Vagina (tissue), 2 donors: ENCODE data around the gene QARS1. TPM values are rescaled to one million over a fixed set of nuclear protein-coding genes. Genes with fewer than 3 reads are reported as not detected.

Experiments used
- DNase-seq, 2 donors: peaks; one replicate each; pipeline ENCODE4 v3.0.0-alpha.2; 2017; ENCODE audit errors: extremely low spot score in 2 of 2
- H3K27ac ChIP-seq: fragments of 200-600 bp; sonication (generic); one replicate; pipeline ENCODE4 v1.5.1; 2019
- H3K27me3 ChIP-seq: fragments of 200-600 bp; sonication (generic); one replicate; pipeline ENCODE4 v1.5.1; 2019
- H3K36me3 ChIP-seq, 2 donors: fragments of 200-600 bp; sonication (generic); one replicate each; pipeline ENCODE4 v1.5.1; 2017 to 2019
- H3K4me1 ChIP-seq: fragments of 200-600 bp; sonication (generic); one replicate; pipeline ENCODE4 v1.5.1; 2019
- H3K4me3 ChIP-seq, 2 donors: fragments of 200-600 bp; sonication (generic); 1 replicate in 1 of 2; 2 replicates in 1 of 2; pipeline ENCODE4 v1.5.1; 2016 to 2019
- H3K9me3 ChIP-seq: fragments of 200-600 bp; sonication (generic); one replicate; pipeline ENCODE4 v1.5.1; 2019
- CTCF ChIP-seq, 3 experiments: fragments of 450-650 bp in 2 of 3; fragments of 200-600 bp in 1 of 3; sonication (generic) in 1 of 3; IDR thresholded peaks; one replicate each; pipeline ENCODE4 v1.5.1; 2017 to 2019; ENCODE audit warnings: antibody characterized with exemption in 3 of 3, mild to moderate bottlenecking in 2 of 3, moderate library complexity in 2 of 3
- POLR2A ChIP-seq, 2 donors: fragments of 450-650 bp; IDR thresholded peaks; one replicate each; pipeline ENCODE4 v1.6.1; 2017; ENCODE audit warnings: antibody characterized with exemption in 2 of 2, mild to moderate bottlenecking in 2 of 2, moderate library complexity in 2 of 2
- POLR2AphosphoS5 ChIP-seq, 2 donors: sonication (generic); formaldehyde crosslinking; IDR thresholded peaks; one replicate each; pipeline ENCODE4 v1.9.0; 2017; ENCODE audit warnings: antibody characterized with exemption in 2 of 2, mild to moderate bottlenecking in 2 of 2, low read depth in 1 of 2; ENCODE audit not compliant: insufficient read depth in 1 of 2
- intact Hi-C: fragments of 100-400 bp; cut with DNase I; formaldehyde crosslinking; loops from one replicate; pipeline ENCODE4 v1.15.1; 2023
- total RNA-seq: library from RNA; depleted of rRNA; stranded (reverse); fragments of >200 nt; gene quantifications from one replicate; pipeline ENCODE4 v1.2.3, GENCODE V29; 2016

The QARS1 gene
- total RNA-seq, 1 donor from 2014 or later = 223 TPM

GRCh38 chr3:49111347-49111746 is 6.8 kb upstream of the QARS1 start:
- intact Hi-C loops = no loop called here
- H3K9me3 ChIP-seq = no peaks in the 10 kb centered on the region
- no peaks in the 10 kb centered on the region for H3K27me3 ChIP-seq
- DNase-seq = no peak
- TF ChIP-seq POLR2AphosphoS5 (IDR thresholded peaks at IDR 0.05; ENCODE audit: insufficient read depth in 1 of 2, low read depth in 1 of 2) (no peak), CTCF (IDR thresholded peaks at IDR 0.05) (no peak), POLR2A (IDR thresholded peaks at IDR 0.05) (no peak)
- H3K4me3 ChIP-seq = no peak overlapping the region
- peaks cover 7 to 83% of the 10 kb centered on the region in 2 donors for H3K36me3 ChIP-seq
- no peaks in the 10 kb centered on the region for H3K4me1 ChIP-seq
- no peak overlapping the region for H3K27ac ChIP-seq

- intact Hi-C loops = no loop called here
These were observed 6.2 kb upstream of the QARS1 start for GRCh38 chr3:49110780-49111179.

GRCh38 chr3:49108346-49108745 is 3.8 kb upstream of the QARS1 start:
- Histone ChIP-seq H3K9me3 (no peaks in the 10 kb centered on the region), H3K4me1 (peaks cover 18% of the 10 kb centered on the region), H3K27ac (no peak overlapping the region), H3K27me3 (no peaks in the 10 kb centered on the region), H3K36me3 (peaks cover 7 to 53% of the 10 kb centered on the region in 2 donors), H3K4me3 (no peak overlapping the region)
- intact Hi-C loops = no loop called here
- DNase-seq = no peak
- no peak for TF ChIP-seq POLR2AphosphoS5 (IDR thresholded peaks at IDR 0.05; ENCODE audit: insufficient read depth in 1 of 2, low read depth in 1 of 2)
- no peak for TF ChIP-seq POLR2A (IDR thresholded peaks at IDR 0.05)
- no peak for TF ChIP-seq CTCF (IDR thresholded peaks at IDR 0.05)

More at GRCh38 chr3:49110780-49111179, 6.2 kb upstream of the QARS1 start:
- Histone ChIP-seq H3K36me3 (peaks cover 7 to 77% of the 10 kb centered on the region in 2 donors), H3K4me3 (no peak overlapping the region), H3K9me3 (no peaks in the 10 kb centered on the region), H3K27ac (no peak overlapping the region), H3K27me3 (no peaks in the 10 kb centered on the region), H3K4me1 (peaks cover under 1% of the 10 kb centered on the region)
- TF ChIP-seq POLR2AphosphoS5 (IDR thresholded peaks at IDR 0.05; ENCODE audit: insufficient read depth in 1 of 2, low read depth in 1 of 2) (no peak), POLR2A (IDR thresholded peaks at IDR 0.05) (no peak), CTCF (IDR thresholded peaks at IDR 0.05) (no peak)
- DNase-seq = no peak

- TF ChIP-seq CTCF (IDR thresholded peaks at IDR 0.05) (no peak), POLR2A (IDR thresholded peaks at IDR 0.05) (no peak)
- H3K27ac ChIP-seq = peak overlapping the region; percentile 73
- DNase-seq = no peak
- no peaks in the 10 kb centered on the region for H3K9me3 ChIP-seq
- no peaks in the 10 kb centered on the region for H3K27me3 ChIP-seq
- intact Hi-C loops = no loop called here
- H3K4me1 ChIP-seq = peaks cover 18% of the 10 kb centered on the region
- peaks cover 0 to 44% of the 10 kb centered on the region in 2 donors for H3K36me3 ChIP-seq
- H3K4me3 ChIP-seq = peak overlapping the region; percentile 87 to 98
These were observed 518 bp downstream of the QARS1 start for GRCh38 chr3:49104052-49104426.

GRCh38 chr3:49100046-49100615 is 4.4 kb downstream of the QARS1 start:
- TF ChIP-seq CTCF (IDR thresholded peaks at IDR 0.05) (no peak), POLR2A (IDR thresholded peaks at IDR 0.05) (no peak), POLR2AphosphoS5 (IDR thresholded peaks at IDR 0.05; ENCODE audit: insufficient read depth in 1 of 2, low read depth in 1 of 2) (no peak)
- peaks cover 0 to 57% of the 10 kb centered on the region in 2 donors for H3K36me3 ChIP-seq

More at GRCh38 chr3:49100046-49100615, 4.4 kb downstream of the QARS1 start:
- intact Hi-C loops = no loop called here
- Histone ChIP-seq H3K9me3 (no peaks in the 10 kb centered on the region), H3K27ac (no peak overlapping the region), H3K27me3 (no peaks in the 10 kb centered on the region), H3K4me1 (peaks cover 15% of the 10 kb centered on the region), H3K4me3 (no peak overlapping the region)
- no peak for DNase-seq
